GM19468 (cell line): ENCODE results near the gene TBC1D30.
"Not testable (repeated sequence)": the region's sequence is repeated elsewhere in the genome, so short reads cannot be mapped to it uniquely, and the experiment has no call there.

Source experiments
- ATAC-seq: cut with Tn5 transposase; IDR thresholded peaks from one replicate; pipeline ENCODE4 v1.9.1; 2021; ENCODE audit warnings: mild to moderate bottlenecking, moderate library complexity, moderate number of reproducible peaks; ENCODE audit not compliant: unreplicated experiment; ENCODE audit errors: extremely low read depth

The TBC1D30 gene, protein sequence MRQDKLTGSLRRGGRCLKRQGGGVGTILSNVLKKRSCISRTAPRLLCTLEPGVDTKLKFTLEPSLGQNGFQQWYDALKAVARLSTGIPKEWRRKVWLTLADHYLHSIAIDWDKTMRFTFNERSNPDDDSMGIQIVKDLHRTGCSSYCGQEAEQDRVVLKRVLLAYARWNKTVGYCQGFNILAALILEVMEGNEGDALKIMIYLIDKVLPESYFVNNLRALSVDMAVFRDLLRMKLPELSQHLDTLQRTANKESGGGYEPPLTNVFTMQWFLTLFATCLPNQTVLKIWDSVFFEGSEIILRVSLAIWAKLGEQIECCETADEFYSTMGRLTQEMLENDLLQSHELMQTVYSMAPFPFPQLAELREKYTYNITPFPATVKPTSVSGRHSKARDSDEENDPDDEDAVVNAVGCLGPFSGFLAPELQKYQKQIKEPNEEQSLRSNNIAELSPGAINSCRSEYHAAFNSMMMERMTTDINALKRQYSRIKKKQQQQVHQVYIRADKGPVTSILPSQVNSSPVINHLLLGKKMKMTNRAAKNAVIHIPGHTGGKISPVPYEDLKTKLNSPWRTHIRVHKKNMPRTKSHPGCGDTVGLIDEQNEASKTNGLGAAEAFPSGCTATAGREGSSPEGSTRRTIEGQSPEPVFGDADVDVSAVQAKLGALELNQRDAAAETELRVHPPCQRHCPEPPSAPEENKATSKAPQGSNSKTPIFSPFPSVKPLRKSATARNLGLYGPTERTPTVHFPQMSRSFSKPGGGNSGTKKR

DNA sequence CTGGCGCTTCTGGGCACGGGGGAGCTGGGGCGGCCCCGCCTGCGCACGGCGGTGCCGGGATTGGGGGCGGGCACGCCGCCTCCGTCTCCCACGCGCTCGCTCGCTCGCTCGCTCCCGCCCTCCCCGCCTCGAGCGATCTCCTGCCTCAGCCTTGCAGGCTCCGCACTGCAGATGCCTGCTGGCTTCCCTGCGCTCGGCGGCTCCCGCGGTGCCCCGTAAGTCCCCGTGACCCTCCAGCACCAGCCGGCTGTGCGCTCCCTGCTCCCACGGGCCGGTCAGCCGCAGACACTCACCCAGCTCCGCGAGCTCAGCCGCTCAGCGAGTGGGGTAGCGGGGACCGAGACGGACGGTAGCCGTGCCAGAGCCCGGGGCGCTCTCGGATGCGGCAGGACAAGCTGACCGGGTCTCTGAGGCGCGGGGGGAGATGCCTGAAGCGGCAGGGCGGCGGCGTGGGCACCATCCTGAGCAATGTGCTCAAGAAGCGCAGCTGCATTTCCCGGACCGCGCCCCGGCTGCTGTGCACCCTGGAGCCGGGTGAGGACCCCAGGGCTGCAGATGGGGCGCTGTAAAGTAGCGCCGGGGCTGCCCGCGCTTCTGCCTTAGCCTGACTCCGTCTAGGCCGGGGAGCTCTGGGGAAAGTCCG, at the start of gene TBC1D30:
TSS of gene TBC1D30 (plus strand) at position 148 of the 643 bp plus-strand sequence. CDS start at position 381, 233 bp downstream.
- no peak for ATAC-seq

DNA sequence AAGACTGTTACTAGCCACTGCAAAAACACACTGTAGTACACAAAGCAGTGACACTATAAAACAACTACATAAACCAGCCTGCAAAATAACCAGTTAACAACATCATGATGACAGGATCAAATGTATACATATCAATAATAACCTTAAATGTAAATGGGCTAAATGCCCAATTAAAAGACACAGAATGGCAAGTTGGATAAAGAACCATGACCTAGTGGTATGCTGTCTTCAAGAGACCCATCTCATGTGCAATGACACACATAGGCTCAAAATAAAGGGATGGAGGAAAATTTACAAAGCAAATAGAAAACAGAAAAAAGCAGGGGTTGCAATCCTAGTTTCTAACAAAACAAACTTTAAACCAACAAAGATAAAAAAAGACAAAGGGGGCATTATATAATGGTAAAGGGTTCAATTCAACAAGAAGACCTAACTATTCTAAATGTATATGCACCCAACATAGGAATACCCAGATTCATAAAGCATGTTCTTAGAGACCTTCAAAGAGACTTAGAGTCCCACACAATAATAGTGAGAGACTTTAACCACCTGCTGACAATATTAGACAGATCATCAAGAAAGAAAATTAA, 49.2 kb upstream of the TBC1D30 start:
- not testable (repeated sequence) for ATAC-seq

DNA sequence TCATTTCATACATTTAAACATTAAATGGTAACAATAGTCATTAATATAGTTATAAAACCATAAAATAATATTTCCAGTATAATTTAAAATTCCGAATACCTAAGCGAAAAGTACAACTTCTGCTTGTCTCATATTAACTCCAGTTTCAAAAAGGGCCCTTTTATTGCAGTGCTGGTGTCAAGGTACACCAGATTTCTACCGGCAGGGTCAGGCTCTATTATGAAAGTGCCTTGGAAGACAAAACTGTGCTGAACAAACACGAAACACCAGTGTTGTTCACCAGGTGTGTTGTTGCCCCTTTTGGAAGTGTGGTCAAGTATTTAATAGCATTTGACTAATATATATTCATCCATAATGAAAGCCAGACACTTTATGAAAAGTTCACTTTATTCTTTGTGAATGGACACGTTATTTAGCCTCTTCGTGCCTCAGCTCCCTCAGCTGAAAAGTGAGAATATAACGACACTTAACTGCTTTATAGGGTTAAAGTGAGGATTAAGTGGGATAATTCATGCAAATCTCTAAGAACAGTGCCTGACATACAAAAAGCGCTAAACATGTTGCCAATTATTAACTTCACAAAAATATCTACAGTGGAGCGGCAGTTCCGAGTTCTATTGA, 45.0 kb upstream of the TBC1D30 start:
- ATAC-seq = no peak

DNA sequence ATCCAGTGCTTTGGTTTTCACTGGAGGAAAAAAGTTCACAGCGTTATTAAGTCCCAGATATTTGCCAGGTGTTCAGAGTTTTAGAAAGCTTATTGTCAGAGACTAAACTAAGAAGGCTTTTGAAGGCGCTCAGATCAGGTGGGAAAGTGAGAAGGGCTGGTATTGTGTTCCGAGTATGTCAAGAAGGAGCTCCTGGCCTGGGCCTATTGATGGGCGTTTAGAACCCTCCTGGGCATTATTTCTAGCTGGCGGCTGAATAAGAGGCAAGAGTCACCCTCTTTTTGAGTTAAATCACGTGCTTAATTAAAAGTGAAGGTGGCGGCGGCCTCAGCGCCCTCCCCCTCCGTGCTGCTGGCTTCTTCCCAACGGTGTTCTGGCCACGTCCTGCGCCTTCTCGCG, 44.3 kb upstream of the TBC1D30 start:
- no peak for ATAC-seq

DNA sequence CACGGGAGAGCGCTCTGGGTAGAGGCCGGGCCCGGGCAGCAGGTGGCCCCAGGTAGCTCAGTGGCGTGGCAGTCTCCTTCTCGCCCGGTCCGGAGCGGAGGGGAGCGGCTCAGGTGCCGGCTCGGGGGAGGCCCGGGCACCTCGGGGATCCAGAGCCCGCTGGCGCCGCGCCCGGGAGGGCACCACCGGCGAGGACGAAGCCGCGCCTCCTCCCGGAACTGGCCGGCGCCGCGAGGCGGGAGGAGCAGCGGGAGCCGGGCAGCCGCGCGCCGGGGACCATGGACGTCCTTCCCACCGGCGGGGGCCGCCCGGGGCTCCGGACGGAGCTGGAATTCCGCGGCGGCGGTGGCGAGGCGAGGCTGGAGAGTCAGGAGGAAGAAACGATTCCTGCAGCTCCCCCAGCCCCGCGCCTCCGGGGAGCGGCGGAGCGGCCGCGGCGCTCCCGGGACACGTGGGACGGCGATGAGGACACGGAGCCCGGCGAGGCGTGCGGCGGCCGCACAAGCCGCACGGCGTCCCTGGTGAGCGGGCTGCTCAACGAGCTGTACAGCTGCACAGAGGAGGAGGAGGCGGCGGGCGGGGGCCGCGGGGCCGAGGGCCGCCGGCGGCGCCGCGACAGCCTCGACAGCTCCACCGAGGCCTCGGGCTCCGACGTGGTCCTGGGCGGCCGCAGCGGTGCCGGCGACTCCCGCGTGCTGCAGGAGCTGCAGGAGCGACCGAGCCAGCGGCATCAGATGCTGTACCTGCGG, 43.7 kb upstream of the TBC1D30 start:
- ATAC-seq = no peak

DNA sequence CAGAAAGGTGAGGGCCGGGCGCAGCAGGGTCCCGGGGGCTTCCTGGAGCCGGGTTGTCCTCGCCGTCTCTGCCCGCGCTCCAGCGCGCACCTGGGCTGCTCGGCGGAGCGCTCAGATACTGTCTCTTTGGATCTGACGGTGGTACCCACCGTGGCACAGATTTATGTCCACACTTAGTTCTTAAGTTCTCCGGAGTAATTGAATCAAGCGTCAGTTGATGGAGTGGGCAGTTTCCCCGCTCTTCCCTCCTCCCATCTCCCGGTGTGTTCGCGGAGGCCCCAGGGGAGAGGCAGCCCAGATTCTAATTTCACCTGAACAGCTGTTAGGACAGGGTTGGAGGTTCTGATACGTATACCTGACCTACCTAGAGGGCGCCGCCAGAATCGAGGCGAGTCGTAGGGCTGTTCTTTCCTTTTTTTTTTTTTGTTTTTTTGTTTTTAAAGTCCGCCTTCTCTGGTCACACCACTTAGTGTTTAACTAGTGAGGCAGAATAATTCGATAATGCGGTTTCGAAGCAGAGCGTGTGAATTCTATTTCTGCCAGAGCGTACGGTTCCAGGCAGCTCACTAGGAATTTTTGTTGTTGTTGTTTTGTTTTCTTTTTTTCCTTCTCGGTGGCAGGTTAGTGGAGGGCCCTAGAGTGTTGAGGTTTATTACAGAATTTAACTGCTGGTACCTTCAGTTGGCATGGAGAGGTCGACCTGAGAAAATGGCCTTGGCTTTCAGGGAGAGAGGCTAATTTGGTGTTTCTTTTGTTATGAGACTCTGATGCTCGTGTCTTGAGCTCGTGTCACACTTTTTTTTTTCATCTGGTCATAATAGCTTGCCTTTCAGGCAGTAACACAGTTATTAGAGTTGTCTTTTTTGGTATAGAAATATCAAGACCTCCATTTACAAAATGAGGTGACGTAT, 42.9 kb upstream of the TBC1D30 start:
- ATAC-seq = no peak

DNA sequence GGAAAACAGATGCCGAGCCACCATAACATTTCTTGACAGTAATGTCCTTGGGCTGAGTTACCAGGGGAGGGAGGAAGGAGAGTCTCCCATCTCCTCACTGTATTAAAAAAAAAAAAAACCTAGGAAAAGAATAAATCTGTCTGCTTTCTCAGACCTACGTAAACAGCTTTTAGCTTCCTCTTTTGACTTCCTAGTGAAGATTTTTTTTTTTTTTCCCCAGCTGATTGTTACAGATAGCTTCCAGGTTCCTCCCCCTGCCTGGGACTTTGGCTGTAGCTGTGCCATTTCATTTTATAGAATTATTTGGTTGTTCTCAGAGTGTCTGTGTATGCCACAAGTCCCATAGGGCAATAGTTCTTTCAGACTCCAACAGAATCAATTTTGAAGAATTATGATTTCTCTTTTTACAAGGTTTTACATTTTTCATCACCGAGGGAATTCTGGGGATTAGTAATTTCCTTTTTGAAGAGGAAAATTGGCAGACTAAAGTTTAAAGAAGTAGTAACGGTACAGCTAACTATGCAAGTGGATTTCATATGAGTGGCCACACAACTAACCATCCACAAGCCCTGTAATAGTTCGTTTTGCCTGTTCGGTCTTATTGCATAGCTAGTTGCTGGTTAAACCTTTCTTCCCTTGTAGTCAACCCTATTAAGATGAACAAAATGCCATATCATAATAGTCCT, 42.1 kb upstream of the TBC1D30 start:
- no peak for ATAC-seq

DNA sequence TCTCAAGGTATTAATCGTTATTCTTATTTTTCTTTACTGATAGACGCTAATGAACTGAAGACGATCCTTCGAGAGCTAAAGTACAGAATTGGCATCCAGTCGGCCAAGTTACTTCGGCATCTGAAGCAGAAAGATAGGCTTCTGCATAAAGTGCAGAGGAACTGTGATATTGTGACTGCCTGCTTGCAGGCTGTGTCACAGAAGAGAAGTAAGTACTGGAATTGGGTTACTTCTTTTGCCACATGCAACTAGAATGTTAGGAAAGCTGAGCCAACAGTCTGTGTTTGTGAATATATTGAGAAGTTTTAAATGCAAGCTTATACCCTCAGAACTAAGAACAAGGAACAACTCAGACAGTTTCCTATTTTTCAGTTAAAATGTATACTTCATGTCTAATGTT, 38.6 kb upstream of the TBC1D30 start:
- no peak for ATAC-seq

DNA sequence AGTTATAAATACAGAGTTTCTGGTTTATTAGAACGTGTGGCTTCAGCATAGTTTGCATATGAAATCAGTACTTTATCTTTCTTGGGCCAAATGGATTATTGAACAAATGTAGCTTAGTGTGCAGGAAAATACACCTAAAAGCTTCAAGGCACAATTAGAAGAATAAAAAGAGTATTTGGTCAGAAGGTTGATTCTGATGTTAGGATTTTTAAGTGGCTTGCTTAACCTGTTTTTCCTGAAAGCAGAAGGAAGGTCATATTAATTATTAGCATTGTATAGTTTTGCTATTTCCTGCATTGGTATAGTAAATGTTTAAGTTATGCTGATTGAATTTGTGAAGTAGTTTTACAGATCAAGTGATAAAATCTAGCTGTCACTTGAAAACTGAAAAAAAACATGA, 34.3 kb upstream of the TBC1D30 start:
- ATAC-seq = no peak

DNA sequence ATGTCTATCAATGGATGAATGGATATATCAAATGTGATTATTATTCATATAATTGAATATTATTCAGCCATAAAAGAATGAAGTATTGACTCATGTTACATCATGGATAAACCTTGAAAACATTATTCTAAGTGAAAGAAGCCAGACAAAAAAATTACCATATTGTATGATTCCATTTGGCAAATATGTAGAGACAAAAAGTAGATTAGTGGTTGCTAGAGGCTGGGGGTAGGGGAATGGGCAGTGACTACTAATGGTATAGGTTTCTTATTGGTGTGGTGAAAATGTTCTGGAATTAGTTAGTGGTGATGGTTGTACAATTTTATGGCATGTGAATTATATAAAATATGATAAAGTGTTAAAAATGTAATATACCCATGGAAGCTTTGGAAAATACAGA, 33.4 kb upstream of the TBC1D30 start:
- no peak for ATAC-seq

DNA sequence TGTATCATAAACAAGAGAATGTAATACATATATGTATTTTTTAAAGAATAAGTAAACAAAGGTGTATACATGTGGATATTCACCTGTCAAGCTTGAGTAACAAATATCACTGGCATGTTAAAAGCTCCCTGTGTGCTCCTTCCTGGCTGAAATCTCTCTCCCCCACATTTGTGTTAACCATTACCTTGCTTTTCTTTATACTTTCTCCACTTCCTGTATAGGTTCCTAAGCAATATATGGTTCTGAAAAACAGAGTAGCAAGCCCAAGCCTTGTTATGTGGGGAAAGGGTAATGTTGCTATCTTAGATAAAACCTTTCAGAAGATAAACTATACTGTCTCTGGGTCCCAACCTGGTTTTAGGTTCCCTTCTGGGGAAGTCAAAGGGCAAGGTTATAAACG, 32.3 kb upstream of the TBC1D30 start:
- no peak for ATAC-seq

DNA sequence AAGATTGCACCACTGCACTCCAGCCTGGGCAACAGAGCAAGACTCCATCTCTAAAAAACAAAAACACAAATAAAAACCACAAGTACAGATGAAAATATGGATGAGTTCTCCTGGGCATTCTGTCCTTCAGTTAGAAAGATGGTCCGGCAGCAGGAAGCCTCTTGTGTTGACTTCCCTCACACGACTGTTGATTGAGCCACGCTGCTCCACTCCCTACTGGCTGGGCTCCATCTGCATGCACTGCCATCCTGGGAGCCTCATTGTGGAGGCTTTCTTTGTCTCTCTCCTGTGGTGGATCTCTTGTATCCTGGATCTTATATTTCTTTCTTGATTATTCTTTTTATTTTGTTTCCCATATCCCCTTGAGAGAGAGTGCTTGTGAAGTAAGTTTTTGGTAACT, 30.8 kb upstream of the TBC1D30 start:
- no peak for ATAC-seq

DNA sequence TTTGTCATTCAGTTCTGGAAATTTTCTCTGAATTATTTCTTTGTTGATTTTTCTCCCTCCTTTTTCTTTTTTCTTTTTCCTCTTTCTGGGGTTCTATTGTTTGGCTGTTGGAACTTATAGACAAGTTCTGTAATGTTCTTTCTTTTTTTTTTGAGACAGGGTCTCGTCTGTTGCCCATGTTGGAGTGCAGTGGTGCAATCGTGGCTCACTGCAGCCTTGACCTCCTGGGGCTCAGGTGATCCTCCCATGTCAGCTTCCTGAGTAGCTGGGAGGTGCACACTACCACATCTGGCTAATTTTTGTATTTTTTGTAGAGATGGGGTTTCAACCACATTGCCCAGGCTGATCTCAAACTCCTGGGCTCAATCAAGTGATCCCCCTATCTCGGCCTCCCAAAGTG, 30.1 kb upstream of the TBC1D30 start:
- ATAC-seq = no peak

DNA sequence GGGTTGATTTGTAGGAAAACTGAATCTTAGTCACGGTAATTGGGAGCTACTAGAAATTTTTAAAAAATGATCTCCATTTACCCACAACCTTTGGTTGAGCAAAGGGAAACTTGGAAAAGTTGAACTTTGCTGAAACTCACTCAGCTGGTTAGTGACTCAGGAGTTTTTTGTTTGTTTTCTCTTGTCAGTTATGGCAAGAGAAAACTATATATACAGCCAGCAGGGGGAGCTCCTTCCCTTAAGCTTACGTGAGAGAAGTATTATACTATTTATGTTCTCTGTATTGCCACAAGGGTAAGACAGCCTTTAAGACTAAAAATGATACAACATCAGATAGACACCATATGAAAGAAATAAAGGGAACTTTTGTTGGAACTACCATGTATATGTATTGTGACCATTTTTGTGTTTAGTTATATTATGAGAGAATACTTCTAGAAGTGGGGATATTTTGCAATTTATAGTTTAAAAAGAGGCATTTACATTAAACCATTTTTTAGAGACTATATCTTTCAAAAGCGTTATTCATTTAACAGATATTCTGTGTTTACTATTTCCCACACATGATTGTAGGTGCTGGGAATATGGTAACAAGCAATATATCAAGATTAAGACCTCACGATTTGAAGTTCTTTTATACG, 28.1 kb upstream of the TBC1D30 start:
- ATAC-seq = no peak

DNA sequence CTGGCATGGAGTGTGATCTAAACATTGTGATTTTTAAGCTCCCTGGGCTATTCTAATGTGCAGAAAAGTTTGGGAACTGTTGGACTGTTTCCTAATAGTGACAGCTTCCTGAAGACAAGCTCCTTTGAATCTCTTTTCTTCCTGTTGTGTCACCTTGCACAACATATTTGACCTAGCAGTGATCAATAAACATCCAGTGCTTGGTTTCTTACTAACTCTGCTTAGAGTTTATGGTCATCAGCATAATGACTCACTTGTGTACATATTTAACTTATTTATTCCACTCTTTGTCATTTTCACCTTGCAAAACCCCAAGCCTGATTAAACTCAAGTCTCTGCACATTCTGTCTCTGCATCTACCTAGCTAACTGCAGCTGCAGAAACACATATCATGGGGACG, 27.3 kb upstream of the TBC1D30 start:
- ATAC-seq = no peak

DNA sequence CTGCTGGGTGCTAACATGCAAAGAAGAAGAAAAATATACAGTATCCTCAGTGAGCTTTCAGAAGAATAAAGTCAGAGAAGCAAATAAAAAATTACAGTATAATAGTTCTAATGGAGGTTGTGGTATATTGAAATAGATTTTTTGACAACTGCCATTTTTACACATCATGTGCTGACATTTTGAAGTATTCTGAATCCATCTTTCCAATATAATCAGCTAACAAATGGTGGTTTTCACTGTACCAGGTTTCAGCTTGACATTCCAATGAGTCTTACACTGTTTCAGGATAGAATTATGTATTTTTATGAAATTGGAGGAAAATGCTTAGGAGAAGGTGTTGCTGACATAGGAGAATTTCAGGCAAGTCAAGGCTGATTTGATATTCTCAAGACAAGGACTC, 26.3 kb upstream of the TBC1D30 start:
- ATAC-seq = no peak

DNA sequence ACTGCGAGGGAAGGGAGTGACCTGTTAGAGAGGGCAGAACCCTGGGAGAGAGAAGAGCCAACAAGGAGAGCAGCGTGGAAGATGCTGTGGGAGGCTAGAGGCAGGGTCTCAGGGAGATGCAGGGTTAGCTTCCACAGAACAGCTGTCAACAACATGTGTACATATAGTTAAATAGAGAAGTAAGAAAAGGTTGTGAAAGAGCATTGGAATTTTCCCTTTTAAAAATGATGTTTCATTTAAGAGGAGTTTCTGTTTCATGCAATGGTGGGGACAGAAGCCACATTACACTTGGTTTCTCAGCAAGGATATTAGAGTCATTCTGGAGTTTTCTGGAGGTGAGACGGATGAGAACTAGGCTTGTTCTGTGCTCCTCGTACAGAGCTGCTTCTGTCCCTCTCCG, 23.8 kb upstream of the TBC1D30 start:
- ATAC-seq = peak; percentile 27

DNA sequence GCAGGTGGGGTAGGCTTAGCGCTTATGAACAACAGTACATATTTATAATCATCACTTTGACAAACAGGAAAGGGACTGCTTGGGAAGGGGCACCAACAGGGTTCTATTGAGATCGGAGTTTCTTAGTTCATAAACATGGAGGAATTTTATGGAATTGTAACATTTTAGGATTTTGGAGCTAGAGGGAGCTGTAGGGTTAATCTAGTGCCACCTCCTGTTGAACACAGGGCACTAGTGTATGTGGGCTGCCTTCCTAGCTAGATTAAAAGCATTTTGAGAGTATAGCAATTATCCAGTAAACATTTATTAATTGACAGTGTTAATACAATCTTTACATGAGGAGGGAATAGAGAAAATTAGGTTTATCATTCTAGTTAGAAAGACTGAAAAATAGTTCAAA, 23.1 kb upstream of the TBC1D30 start:
- no peak for ATAC-seq
